ENCODE data around the gene UBE2D2.

UBE2D2 gene

DNA sequence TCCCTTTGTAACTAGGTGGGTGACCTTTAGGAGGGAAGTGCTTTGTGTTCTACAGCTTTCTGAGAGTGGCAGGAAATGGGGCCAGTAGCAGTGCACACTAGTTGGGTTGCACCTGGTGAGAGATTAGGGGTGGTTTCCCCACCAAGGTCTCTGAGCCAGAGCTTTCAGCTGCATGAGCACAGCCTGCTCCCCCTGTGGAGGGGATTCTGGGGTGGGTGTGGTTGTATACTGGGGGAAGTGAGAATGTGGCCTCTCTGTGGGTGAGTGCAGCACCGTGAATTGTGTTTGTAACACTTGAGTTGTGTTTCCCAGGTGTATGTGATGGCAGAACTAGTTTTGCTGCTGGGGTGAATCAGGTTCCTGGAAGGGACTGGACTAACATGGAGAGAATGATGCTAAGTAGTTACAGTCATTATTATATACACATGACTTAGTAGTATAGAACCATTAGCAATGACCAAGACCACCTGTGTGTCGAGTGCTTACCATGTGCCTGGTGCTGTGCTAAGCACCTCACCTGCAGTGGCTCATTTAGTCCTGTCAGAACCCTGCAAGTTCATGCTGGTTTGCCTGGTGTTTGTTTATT lies 75.2 kb downstream of the UBE2D2 start:
- peak; percentile 76 to 88 for DNase-seq

DNA sequence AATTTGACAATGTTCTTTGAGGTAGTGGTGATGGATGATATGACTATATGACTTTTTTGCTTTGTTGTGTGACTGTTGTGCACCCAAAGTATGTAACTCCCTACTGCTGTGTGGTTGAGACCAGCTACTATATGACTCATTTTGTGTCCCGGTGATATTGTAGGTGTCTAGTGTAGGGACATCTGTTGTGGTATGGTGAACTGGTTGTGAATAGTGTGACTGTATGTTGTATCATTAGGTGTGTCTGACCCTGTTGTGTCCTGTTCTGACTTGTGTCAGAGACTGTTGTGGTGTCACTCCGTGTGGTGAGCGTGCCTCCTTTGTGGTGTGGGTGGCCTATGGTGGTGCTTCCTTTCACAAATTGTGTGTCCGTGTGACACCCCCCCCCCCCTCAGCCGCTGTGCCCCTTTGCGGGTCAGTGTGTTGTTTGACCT lies 75.9 kb downstream of the UBE2D2 start:
- peak in 1 of 2 donors; percentile 46 for DNase-seq

DNA sequence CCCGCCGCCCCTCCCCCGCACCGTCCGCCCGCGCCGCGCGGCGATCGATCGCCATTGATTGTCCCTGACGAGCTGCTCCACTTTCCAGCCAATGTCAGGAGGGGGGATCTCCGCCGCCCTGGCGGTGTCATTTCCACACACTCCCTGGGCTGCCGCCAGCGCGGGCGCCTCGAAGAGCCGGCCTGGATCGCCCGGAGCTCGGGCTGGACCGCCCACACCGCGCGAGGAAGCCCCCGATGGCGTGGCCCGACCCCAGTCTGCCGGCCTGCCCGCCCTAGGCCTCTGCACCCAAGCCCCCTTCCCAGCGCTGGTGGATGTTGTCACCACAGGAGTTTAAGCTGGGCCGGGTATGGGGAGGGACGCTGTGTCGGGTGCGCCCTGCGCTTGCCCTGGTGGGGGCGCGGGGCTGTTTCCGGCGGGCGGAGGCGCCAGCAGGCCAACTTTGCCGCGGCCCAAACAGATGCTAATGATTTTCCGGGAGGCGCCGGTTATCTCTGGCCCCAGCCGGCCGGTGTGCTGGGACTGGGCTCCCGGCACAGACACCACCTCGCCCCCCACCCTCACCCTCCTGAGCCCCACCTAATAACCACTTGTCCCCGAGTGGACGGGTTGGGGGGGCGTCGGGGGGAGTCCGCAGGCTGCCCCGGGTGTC lies 76.4 kb downstream of the UBE2D2 start:
- DNase-seq: peak; percentile 58 to 70

- peak in 1 of 2 donors; percentile 51 for DNase-seq
Measured at GRCh38 chr5:139638090-139638735, 77.1 kb downstream of the UBE2D2 start.

DNA sequence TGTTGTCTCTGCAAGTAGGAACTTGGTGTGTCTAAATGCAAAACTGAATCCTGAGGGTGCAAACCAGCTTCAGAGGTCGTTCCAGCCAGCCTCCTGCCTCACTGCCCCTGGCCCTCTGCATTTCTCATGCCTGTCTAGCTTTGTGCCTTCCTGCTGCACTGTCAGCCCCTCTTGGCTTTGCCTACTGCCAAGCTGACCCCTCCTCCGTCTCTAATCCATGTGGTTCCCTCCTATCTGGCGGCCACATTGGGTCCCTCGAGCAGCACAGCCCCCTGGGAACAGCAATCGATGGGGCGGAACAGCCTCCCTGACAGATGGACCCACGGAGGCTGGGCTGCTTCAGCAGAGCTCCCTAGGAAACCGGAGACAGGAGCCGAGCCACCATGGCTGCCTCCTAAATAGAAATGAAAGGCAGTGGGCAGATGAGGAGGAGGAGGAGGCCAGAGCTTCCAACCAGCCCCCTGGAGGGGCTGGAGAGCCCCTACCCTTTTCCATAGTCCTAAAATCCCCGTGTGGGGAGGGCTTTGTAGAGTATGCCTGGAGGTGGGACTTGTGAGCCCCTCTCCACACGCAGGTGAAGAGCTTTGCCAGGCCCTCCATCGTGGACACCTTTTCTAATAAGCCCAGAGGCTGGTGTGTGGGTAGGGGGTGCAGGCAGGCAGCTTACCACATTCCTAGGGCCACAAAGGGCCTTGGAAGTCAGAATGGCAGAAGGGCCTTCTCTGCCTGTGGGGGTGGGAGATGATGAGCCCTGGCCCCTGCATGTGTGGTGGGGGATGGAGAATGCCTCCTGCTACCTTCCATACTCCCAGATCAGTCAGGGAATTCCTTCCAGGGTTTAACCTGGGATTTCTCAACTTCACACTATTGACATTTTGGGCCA lies 77.8 kb downstream of the UBE2D2 start:
- DNase-seq: no peak

DNA sequence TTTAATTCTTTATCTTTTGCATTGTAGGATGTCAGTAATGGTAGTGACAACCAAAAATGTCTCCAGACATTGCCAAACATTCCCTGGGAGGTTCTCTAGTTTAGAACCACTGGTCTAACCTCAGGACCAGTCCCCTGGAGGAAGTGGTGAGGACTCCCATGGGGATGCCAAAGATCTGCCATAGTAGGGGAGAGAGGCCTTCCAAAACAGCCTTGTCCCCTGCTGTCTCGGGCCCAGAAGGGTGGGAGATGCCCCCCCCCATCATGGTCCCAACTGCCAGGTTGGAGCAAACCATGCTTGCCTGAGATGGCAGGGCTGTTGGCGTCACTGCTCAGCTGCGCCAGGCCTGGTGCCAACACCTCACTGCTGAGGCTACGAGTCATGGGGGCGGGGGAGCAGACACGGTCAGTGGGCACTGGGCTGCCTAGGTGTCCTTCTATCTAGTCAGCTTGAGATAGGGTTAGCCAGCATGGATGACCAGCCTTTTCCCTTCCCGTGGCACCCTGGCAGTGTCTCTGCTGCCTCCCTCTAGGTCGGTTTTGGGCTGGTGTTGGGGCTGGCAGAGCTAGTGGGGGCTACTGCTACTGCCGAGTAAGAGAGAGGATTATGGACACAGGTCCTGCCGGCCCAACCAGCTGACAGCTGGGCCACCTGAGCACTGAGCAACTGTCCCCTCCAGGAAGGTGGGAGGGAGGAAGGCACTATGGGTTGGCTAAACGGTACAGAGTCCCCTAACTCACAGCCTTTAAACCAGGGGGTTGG lies 78.7 kb downstream of the UBE2D2 start:
- DNase-seq: no peak

- DNase-seq: no peak
Measured at GRCh38 chr5:139640421-139641115, 79.4 kb downstream of the UBE2D2 start.

DNA sequence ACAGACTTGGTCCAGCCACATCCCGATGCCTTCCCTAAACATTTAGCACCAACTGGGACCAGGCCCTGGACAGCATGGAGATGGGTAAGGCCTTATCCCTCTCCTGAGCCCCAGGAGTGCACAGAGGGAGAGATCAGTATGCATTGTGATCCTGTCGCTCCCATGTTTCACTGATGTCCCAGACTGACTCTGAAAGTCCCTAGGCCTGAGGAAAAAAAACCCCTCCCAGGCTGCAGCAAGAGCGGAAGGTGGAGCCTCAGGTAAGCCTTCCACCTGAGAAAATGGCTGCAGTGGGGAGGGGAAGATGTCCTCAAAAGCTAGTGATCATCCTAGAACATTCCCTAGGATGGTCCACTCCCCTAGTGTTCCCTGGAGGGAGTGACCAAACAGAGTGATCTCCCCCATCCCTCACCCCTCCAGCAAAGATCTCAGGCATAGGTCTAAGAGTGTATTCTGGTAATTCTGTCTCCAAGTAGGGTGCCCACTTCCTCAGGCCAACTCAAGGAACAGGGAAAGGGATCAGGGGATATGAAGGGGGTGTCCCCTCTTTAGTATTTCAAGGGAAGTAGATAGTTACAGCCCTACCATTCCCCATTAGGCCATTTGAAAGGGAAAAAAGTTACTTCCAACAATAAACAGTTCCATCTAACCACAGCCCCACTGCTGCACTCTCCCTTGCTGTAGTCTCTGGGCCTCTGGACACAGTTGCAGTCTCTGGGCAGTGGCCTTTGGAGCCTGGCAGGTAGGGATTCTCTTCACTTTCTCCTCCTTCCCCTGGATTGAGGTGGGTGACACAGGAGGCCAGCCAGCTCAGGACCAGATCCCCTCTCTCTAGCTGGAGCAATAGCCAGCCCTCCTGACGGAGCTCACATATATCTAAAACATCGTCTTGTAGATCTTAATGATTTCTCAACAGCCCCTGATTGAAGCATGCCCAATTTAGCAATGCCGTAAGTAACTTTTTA lies 80.3 kb downstream of the UBE2D2 start:
- DNase-seq: no peak

DNA sequence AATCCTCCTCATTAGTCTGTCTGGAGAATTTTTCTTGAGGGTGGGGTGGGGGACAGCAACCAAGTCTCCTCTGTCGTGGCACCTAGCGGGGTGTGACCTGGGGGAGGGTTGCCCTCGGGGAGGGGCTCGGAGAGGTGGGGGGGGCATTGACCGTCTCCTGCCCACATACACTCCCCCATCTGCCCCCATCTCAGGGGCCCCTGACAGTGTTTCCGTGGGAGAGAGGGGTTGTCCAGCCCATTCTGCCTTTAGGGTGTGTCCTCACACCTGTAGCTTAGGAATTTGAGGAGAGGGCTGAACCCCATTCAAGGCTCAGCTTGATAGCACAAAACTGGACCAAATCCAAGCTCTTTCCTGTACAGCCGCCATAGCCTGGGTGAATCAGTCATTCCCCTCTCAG lies 81.1 kb downstream of the UBE2D2 start:
- no peak for DNase-seq

GRCh38 chr5:139642891-139643871 lies 82.0 kb downstream of the UBE2D2 start:
- DNase-seq: no peak

GRCh38 chr5:139644001-139644456 lies 82.9 kb downstream of the UBE2D2 start:
- DNase-seq: no peak

GRCh38 chr5:139644646-139645429 lies 83.7 kb downstream of the UBE2D2 start:
- no peak for DNase-seq

DNA sequence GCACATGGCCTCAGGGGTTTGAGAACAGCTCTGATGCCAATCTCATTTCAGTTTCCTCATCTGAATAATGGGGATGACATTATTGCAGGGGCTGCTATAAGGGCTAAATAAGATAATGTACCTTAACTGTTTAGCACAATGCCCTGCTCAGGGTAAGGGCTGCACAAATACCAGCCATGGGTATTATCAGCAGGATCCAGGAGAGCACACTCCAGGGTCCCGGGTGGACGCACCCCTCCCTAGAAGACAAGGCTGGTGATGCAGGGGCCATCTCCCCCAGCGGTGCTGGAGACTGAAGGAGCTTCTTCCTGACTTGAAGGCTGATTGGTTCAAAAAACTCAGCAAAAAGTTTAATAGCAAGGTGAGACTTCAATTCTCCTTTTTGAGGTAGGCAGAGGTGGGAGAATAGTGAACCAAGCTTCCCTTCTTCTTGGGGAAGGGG lies 84.3 kb downstream of the UBE2D2 start:
- DNase-seq: no peak

DNA sequence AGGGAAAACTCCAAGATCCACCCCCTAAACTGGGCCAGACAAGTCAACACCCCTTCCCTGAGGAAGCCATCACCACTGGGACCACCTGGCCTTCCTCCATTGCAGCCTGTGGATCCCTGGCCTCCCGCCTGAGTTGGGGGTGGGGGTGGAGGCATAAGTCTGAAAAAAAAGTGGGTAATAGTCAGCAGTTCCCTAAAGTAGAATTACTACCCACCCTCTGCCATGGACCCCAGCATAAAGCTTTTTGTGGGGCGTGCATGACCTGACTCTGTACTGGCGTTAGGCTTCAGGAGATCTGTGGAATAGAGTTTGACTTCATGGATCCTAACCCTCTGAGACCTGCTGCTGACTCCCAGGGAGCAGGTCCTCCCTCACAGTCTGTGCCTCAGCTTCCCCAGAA lies 85.0 kb downstream of the UBE2D2 start:
- DNase-seq: no peak

DNA sequence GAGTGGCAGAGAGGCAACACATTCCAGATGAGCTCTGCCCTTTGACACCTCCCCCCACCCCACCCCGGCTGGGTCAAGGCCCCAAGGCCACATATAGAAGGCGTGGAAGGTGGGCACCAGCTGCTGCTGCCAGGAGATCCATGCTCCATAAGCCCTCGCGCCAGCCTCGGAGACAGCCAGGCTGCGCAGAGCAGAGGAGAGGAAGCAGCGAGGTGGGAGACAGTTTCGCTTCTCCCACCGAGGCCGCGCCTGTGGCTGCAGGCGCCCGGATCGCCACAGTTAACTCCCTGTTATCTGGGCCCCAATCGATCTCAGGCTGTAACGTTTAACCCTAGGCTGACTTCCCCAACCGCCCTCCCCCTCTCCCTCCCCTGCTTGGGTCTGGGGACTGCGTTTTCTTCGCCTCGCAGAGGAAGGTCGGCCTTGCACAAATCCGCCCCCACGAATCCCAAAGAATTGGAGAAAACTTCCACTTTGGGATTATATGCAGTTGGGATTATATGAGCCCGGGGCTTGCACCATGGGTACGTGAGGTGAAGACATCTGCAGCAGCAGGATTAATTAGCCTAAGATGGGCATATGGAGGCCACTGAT lies 85.9 kb downstream of the UBE2D2 start:
- no peak for DNase-seq

DNA sequence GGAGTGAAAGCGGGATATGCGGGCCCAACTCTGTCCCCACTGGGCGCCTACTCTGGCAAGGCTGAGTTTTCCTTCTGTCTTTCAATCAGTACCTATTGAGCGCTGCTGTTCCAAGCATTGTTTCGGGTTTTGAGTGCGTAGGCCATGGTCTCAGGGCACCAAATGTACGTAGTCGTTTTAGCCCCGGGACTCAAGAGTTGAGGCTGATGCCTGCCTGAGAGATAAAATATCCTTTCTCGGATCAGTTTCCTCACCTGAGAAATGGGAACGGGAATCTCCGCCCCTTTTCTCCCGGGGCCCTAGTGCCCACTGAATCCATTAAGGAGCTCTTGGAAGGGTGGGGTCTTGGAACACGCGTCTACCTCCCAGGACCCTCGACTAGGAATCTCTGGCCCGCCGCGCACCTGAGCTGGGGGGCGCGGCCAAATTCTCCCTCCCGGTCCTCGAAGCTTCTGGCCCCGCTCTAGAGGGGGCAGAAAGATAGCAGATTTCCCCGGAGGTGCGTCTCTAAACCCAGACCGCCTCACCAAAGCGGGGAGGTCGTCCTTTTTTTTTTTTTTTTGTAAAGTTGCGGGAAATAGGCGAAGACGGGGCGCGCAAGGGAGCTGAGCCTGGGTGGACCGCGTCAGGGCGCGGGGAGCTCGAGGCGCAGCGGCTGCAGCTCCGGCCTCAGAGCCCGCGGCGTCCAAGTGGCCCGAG lies 86.5 kb downstream of the UBE2D2 start:
- DNase-seq: no peak
